Measurements from ENCODE around the gene PKDCC.
"Not testable (repeated sequence)": the region's sequence is repeated elsewhere in the genome, so short reads cannot be mapped to it uniquely, and the experiment has no call there.

Gene PKDCC

GRCh38 chr2:42063431-42064171 is 15.8 kb downstream of the PKDCC start:
- no peak for DNase-seq (ENCODE audit: low read depth in 1 of 2, low spot score in 1 of 2)

- DNase-seq (ENCODE audit: low read depth in 1 of 2, low spot score in 1 of 2): no peak
Observed at GRCh38 chr2:42064417-42064942, 16.7 kb downstream of the PKDCC start.

DNA sequence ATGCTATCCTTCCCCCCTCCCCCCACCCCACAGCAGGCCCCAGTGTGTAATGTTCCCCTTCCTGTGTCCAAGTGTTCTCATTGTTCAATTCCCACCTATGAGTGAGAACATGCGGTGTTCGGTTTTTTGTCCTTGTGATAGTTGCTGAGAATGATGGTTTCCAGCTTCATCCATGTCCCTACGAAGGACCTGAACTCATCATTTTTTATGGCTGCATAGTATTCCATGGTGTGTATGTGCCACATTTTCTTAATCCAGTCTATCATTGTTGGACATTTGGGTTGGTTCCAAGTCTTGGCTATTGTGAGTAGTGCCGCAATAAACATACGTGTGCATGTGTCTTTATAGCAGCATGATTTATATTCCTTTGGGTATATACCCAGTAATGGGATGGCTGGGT is 17.9 kb downstream of the PKDCC start:
- DNase-seq (ENCODE audit: low read depth in 1 of 2, low spot score in 1 of 2): not testable (repeated sequence)

- not testable (repeated sequence) for DNase-seq (ENCODE audit: low read depth in 1 of 2, low spot score in 1 of 2)
Observed at GRCh38 chr2:42067001-42067400, 19.2 kb downstream of the PKDCC start.

GRCh38 chr2:42067521-42067920 is 19.7 kb downstream of the PKDCC start:
- DNase-seq (ENCODE audit: low read depth in 1 of 2, low spot score in 1 of 2): no peak

- no peak for DNase-seq (ENCODE audit: low read depth in 1 of 2, low spot score in 1 of 2)
Observed at GRCh38 chr2:42068571-42069178, 20.9 kb downstream of the PKDCC start.

DNA sequence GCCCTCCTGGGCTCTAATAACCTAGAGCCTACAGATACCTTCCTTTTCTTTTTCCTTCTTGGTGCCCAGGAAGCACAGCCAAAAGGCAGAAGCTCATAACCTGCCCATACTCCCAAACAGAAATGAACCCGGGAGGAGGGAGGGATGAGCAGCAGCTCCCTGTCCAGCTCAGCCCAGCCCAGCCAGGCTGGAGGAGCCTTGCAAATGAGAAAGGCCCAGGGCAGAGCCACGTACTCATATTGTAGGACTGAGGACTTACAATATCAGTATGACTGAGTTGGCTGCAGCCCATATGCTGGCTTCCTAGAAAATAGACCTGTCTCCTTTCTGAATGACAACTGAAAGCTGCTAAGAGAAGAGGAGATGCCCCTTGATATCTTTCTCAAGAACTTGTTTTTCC is 21.7 kb downstream of the PKDCC start:
- DNase-seq (ENCODE audit: low read depth in 1 of 2, low spot score in 1 of 2): no peak

DNA sequence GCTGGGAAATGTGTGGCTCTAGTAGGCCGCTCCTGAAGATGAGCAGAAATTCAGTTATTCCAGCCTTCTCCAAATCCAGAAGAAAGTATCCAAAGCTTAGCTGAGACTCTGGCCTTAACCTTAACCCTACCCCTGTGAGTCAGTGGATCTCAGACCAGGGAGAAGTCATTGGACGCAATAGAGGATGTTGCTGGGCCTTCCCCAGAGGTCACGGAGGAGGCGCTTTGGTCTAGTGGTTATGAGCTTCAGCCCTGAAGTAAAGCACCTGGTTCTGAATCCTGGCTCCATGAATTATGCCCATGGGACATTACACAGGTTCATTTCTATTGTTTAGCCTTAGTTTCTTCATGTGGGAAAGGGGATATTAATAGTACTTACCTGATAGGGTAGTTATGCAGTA is 24.0 kb downstream of the PKDCC start:
- no peak for DNase-seq (ENCODE audit: low read depth in 1 of 2, low spot score in 1 of 2)

DNA sequence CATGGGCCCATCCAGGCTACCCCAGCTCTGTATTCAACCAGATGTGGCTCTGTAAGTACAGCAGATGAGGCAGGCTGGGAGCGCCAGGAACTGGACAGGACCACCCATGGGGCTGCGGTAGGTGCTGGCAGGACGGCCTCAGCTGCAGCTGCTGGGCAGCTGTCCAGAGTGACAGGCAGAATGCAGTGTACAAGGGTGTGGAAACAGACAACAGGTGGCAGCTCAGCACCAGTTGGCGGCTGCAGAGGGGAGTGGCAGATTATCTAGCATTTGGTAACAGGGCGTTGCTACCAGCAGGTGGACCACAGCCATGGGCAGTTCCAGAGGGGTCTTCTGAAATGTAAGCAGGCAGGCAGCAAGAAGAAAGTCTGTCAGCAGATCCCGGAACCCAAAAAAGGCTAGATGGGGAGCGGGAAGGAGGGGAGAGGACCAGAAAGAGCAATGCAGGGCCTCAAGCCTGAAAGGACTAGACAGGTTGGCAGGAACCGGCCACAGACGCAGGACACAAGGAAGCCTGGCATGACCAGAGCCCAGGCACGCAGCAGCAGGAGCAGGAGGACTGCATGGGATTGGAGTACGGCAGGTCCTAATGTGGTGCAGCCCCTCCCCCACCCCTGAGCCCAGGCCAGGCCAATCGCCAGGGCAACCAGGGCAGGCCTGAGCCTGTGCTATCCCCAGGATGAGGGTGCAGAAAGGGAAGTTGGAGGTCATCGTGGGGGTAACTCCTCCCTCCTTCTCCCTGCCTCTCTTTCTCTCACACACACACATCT is 24.7 kb downstream of the PKDCC start:
- DNase-seq (ENCODE audit: low read depth in 1 of 2, low spot score in 1 of 2): no peak

- DNase-seq (ENCODE audit: low read depth in 1 of 2, low spot score in 1 of 2): no peak
Observed at GRCh38 chr2:42073739-42074503, 26.1 kb downstream of the PKDCC start.

GRCh38 chr2:42074661-42075060 is 26.8 kb downstream of the PKDCC start:
- DNase-seq (ENCODE audit: low read depth in 1 of 2, low spot score in 1 of 2): no peak

DNA sequence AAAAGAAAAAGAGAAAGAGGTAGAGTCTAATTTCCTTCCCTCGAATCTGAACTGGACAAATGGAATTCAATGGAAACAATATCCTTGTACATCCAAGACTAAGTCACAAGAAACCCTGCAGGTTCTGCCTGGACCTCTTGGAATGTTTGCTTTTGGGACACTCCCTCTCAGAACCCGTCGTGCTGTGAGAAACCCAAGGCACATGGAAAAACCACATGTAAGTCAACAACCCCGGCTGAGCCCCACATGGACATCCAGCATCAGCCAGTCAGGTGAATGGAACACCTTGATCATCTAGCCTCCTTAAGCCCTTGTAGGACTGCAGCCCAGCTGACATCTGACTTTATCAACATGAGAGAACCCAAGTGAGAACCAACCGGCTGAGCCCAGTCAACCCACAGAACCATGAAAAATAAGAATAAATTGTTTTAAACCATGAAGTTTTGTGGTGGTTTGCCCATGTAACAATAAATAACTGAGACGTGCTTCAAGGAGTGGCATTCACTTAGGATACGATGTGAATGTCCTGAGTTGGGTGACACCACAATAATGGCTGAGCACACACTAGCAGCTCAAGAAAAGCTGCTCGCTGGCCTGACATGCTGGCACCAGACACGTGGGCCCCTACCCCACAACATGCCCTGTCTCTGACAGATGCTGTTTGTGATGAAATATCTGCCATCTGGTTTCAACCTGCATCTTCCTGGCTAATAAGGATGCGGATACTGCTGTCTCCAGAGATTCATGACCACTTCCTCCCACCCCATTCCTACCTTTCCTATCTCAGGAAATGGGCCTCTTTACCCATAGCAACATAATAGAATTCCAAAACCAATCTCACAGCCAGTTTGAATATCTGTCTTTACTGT is 28.8 kb downstream of the PKDCC start:
- DNase-seq (ENCODE audit: low read depth in 1 of 2, low spot score in 1 of 2): no peak

GRCh38 chr2:42077343-42077742 is 29.5 kb downstream of the PKDCC start:
- DNase-seq (ENCODE audit: low read depth in 1 of 2, low spot score in 1 of 2): no peak

GRCh38 chr2:42079737-42080287 is 32.0 kb downstream of the PKDCC start:
- DNase-seq (ENCODE audit: low read depth in 1 of 2, low spot score in 1 of 2): no peak

- DNase-seq (ENCODE audit: low read depth in 1 of 2, low spot score in 1 of 2): not testable (repeated sequence)
Observed at GRCh38 chr2:42081151-42081550, 33.3 kb downstream of the PKDCC start.

DNA sequence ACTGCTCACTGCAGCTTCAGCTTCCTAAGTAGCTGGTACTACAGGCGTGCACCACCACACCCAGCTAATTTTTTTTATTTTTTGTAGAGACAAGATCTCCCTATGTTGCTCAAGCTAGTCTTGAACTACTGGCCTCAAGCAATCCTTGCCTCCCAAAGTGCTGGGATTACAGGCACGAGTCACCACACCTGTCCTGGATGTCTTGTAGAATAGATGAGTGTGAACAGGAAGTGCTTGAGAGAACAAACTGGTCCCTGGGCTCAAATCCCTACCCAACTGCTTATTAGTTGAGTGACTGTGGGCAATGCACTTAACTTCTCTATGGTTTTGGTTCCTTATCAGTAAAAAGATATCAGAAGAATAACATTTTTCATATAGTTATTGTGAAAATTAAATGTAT is 34.2 kb downstream of the PKDCC start:
- DNase-seq (ENCODE audit: low read depth in 1 of 2, low spot score in 1 of 2): no peak

DNA sequence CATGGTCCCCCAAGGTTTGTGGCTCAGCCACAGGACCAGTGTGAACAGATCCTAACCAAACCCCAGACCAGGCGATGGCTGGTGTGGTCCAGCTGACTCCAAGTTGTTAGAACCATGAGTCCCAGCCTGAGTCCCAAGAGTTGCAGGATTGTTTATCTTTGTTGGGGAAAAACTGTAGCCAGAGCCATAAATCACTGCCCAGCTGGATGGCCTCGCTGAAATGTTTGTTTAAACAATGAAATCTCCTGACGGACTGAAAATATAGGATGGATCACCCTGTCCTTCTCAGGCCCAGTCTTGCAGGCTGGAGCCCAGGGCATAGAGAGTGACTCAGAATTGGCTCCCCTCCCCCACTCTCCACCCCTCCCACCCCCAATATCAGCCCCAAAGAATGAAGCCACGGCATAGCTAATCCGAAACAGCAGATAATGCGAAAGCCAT is 36.4 kb downstream of the PKDCC start:
- DNase-seq (ENCODE audit: low read depth in 1 of 2, low spot score in 1 of 2): no peak

- DNase-seq (ENCODE audit: low read depth in 1 of 2, low spot score in 1 of 2): not testable (repeated sequence)
Observed at GRCh38 chr2:42085070-42085469, 37.2 kb downstream of the PKDCC start.

DNA sequence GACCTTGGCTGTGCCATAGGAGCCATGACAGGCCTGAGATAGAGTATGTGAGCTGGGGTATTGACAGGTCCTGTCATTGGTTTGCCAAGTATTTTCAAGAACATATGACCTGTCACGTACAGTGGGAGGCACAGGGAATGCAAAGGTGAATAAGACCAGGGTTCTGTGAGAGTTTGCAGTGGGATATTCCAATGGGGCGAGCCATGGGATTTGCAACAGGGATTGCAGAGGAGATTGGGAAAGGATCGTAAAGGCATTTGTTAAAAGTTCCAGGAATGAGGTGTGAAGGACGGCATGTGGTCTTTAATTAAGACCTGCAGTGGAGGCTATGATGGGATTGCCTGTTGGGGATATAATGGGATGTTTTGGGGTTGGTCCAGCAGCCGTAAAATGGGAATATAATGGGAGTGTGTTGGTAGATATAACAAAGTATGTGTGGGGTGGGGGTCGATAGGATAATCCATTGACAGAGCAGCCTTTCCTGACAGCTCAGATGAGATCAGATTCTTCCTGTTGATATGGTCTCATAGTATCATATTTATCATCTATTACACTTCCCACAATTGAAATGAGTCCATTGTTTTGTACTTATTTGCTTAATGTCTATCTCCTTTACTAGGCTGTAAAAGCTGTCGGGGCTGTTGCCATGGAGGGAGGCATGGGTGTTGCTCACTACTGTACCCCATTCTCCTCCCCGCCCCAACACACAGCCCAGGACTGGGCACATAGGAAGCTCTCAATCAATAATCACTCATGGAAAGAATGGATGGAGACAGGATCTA is 38.1 kb downstream of the PKDCC start:
- no peak for DNase-seq (ENCODE audit: low read depth in 1 of 2, low spot score in 1 of 2)

Data from stimulated activated CD4-positive, alpha-beta T cell treated with anti-CD3 and anti-CD28 coated beads, Interleukin-15, amount 100 ng/mL, for 1 hour (primary cell).